ENCODE results near the gene HEMK1. TPM values are rescaled to one million over a fixed set of nuclear protein-coding genes. Genes with fewer than 3 reads are reported as not detected.

Gene HEMK1
- total RNA-seq, 1 experiment from 2014 or later: 20.9 TPM

- TF ChIP-seq TCF7 (CRISPR knock-in tag; IDR thresholded peaks at IDR 0.05; ENCODE audit: low read depth) (no peak), ZNF317 (CRISPR knock-in tag; IDR thresholded peaks at IDR 0.05; ENCODE audit: borderline replicate concordance, low read depth) (no peak), MLX (CRISPR knock-in tag; IDR thresholded peaks at IDR 0.05) (no peak), ZNF263 (CRISPR knock-in tag; IDR thresholded peaks at IDR 0.05; ENCODE audit: low read depth) (no peak), JAZF1 (CRISPR knock-in tag; IDR thresholded peaks at IDR 0.05) (no peak), GABPB1 (CRISPR knock-in tag; IDR thresholded peaks at IDR 0.05) (no peak), IRF2 (CRISPR knock-in tag; IDR thresholded peaks at IDR 0.05; ENCODE audit: borderline replicate concordance, low read depth) (no peak), NFATC4 (CRISPR knock-in tag; IDR thresholded peaks at IDR 0.05) (no peak)
Measured at GRCh38 chr3:50581459-50581842, 12.1 kb downstream of the HEMK1 start (continued).

- Mint-ChIP-seq H3K4me3 (no peak overlapping the region), H3K9me3 (no peaks in the 10 kb centered on the region), H3K27ac (no peak overlapping the region; the same call in 1 of the 2 replicates), H3K27me3 (ENCODE audit: low read depth) (no peaks in the 10 kb centered on the region), H3K36me3 (no peaks in the 10 kb centered on the region), H3K4me1 (no peaks in the 10 kb centered on the region)
- CTCF ChIA-PET: interaction anchor here (0.5 to 2.4 kb wide), 3 partner anchors 9 to 563 kb away, joined by 3 to 9 read pairs (median 5); partner anchors contain the start of gene CISH
- POLR2A ChIA-PET: no interaction called here
- DNase-seq (ENCODE audit: low spot score): no peak
- no peak for ATAC-seq
- TF ChIP-seq ETV6 (CRISPR knock-in tag; IDR thresholded peaks at IDR 0.05) (no peak), GRHL2 (CRISPR knock-in tag; IDR thresholded peaks at IDR 0.05; ENCODE audit: insufficient replicate concordance, severe bottlenecking) (no peak), TEAD1 (CRISPR knock-in tag; IDR thresholded peaks at IDR 0.05) (no peak), E2F4 (CRISPR knock-in tag; IDR thresholded peaks at IDR 0.05; ENCODE audit: borderline replicate concordance, low read depth) (no peak), ZMAT4 (CRISPR knock-in tag; IDR thresholded peaks at IDR 0.05) (no peak)
Measured at GRCh38 chr3:50582083-50582482, 12.8 kb downstream of the HEMK1 start.

GRCh38 chr3:50583897-50584296, 14.6 kb downstream of the HEMK1 start:
- CTCF ChIA-PET: interaction anchor here (1.0 kb wide), 1 partner anchor 28 kb away, joined by 4 read pairs; the partner anchor contains the start of gene CISH
- H3K4me1 Mint-ChIP-seq: no peaks in the 10 kb centered on the region
- ATAC-seq (no peak), DNase-seq (ENCODE audit: low spot score) (no peak)
- H3K36me3 Mint-ChIP-seq: no peaks in the 10 kb centered on the region
- H3K9me3 Mint-ChIP-seq: no peaks in the 10 kb centered on the region
- H3K27ac Mint-ChIP-seq: peak overlapping the region; percentile 10; the same call in 1 of the 2 replicates
- no peak overlapping the region for H3K4me3 Mint-ChIP-seq
- H3K27me3 Mint-ChIP-seq (ENCODE audit: low read depth): peaks cover 3% of the 10 kb centered on the region; the same call in 1 of the 2 replicates
- POLR2A ChIA-PET: no interaction called here
- TF ChIP-seq HMGA2 (CRISPR knock-in tag; IDR thresholded peaks at IDR 0.05) (no peak), PRRX2 (CRISPR knock-in tag; IDR thresholded peaks at IDR 0.05) (no peak), SP1 (CRISPR knock-in tag; conservative IDR thresholded peaks at IDR 0.05) (no peak), FOXP4 (CRISPR knock-in tag; IDR thresholded peaks at IDR 0.05) (no peak), ATF2 (CRISPR knock-in tag; IDR thresholded peaks at IDR 0.05; ENCODE audit: borderline replicate concordance, low read depth) (no peak), KAT7 (CRISPR knock-in tag; IDR thresholded peaks at IDR 0.05; ENCODE audit: borderline replicate concordance) (no peak), NFYB (CRISPR knock-in tag; conservative IDR thresholded peaks at IDR 0.05; ENCODE audit: low read depth) (no peak), ZMAT4 (CRISPR knock-in tag; IDR thresholded peaks at IDR 0.05) (no peak), ZNF532 (CRISPR knock-in tag; IDR thresholded peaks at IDR 0.05; ENCODE audit: borderline replicate concordance) (no peak), GRHL2 (CRISPR knock-in tag; IDR thresholded peaks at IDR 0.05; ENCODE audit: insufficient replicate concordance, severe bottlenecking) (no peak), ESRRA (CRISPR knock-in tag; IDR thresholded peaks at IDR 0.05; ENCODE audit: borderline replicate concordance) (no peak)
